Neural cell (in vitro differentiated cells): ENCODE data around the gene SOX5.

Experiments used
- EP300 ChIP-seq: fragments of 450-650 bp; conservative IDR thresholded peaks from 2 replicates; pipeline ENCODE4 v1.6.1; 2014; ENCODE audit warnings: antibody characterized with exemption, mild to moderate bottlenecking, moderate library complexity; ENCODE audit not compliant: poor library complexity, severe bottlenecking
- POLR2AphosphoS5 ChIP-seq: IDR thresholded peaks from 2 replicates; pipeline ENCODE4 v1.6.1; 2012
- SMC3 ChIP-seq: fragments of 450-650 bp; conservative IDR thresholded peaks from 2 replicates; pipeline ENCODE4 v1.6.1; 2014; ENCODE audit warnings: antibody characterized with exemption, mild to moderate bottlenecking, moderate library complexity; ENCODE audit not compliant: poor library complexity
- TF ChIP-seq, protein P1 (sequence below): fragments of 450-650 bp; IDR thresholded peaks from 2 replicates; pipeline ENCODE4 v1.5.1; 2014; ENCODE audit warnings: antibody characterized with exemption, mild to moderate bottlenecking, moderate library complexity; ENCODE audit not compliant: poor library complexity, severe bottlenecking
- TF ChIP-seq, protein P2 (sequence below): IDR thresholded peaks from 2 replicates; pipeline ENCODE4 v1.6.1; 2012; ENCODE audit warnings: borderline replicate concordance

DNA sequence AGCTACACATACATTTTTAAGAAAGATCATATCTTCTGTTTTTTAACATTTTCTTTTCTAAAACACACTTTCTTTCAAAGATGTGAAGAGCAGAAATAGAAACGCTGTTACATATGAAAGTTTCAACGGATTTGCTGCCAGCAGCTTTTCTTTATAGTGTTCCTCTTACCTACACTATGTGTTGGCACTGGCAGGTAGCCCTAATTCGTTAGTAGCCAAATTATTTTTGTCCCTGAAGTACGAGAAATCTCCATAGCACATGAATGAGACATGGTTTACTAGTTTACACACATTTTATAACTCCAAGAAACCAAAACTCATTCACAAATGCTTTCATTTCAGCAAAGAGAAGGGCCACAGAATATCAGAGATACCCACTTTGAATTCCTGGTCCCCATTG, 6.6 kb downstream of the SOX5 start:
- TF ChIP-seq, protein P1, sequence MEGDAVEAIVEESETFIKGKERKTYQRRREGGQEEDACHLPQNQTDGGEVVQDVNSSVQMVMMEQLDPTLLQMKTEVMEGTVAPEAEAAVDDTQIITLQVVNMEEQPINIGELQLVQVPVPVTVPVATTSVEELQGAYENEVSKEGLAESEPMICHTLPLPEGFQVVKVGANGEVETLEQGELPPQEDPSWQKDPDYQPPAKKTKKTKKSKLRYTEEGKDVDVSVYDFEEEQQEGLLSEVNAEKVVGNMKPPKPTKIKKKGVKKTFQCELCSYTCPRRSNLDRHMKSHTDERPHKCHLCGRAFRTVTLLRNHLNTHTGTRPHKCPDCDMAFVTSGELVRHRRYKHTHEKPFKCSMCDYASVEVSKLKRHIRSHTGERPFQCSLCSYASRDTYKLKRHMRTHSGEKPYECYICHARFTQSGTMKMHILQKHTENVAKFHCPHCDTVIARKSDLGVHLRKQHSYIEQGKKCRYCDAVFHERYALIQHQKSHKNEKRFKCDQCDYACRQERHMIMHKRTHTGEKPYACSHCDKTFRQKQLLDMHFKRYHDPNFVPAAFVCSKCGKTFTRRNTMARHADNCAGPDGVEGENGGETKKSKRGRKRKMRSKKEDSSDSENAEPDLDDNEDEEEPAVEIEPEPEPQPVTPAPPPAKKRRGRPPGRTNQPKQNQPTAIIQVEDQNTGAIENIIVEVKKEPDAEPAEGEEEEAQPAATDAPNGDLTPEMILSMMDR, result no peak
- TF ChIP-seq, protein P2, sequence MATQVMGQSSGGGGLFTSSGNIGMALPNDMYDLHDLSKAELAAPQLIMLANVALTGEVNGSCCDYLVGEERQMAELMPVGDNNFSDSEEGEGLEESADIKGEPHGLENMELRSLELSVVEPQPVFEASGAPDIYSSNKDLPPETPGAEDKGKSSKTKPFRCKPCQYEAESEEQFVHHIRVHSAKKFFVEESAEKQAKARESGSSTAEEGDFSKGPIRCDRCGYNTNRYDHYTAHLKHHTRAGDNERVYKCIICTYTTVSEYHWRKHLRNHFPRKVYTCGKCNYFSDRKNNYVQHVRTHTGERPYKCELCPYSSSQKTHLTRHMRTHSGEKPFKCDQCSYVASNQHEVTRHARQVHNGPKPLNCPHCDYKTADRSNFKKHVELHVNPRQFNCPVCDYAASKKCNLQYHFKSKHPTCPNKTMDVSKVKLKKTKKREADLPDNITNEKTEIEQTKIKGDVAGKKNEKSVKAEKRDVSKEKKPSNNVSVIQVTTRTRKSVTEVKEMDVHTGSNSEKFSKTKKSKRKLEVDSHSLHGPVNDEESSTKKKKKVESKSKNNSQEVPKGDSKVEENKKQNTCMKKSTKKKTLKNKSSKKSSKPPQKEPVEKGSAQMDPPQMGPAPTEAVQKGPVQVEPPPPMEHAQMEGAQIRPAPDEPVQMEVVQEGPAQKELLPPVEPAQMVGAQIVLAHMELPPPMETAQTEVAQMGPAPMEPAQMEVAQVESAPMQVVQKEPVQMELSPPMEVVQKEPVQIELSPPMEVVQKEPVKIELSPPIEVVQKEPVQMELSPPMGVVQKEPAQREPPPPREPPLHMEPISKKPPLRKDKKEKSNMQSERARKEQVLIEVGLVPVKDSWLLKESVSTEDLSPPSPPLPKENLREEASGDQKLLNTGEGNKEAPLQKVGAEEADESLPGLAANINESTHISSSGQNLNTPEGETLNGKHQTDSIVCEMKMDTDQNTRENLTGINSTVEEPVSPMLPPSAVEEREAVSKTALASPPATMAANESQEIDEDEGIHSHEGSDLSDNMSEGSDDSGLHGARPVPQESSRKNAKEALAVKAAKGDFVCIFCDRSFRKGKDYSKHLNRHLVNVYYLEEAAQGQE, result no peak
- TF ChIP-seq SMC3 (no peak), POLR2AphosphoS5 (no peak), EP300 (no peak)
